ENCODE results near the gene TCERG1L. TPM values are rescaled to one million over a fixed set of nuclear protein-coding genes. Genes with fewer than 3 reads are reported as not detected.

Gene TCERG1L
- total RNA-seq, 4 donors from 2014 or later = not detected

GRCh38 chr10:131173484-131174210 lies 137.9 kb downstream of the TCERG1L start:
- no peaks in the 10 kb centered on the region for H3K27me3 ChIP-seq
- no peaks in the 10 kb centered on the region for H3K4me1 ChIP-seq
- H3K9me3 ChIP-seq = peaks cover 0 to 9% (median 0%) of the 10 kb centered on the region in 4 donors
- DNase-seq = no peak
- no peak overlapping the region for H3K4me3 ChIP-seq
- no peak for TF ChIP-seq CTCF (IDR thresholded peaks at IDR 0.05)
- H3K27ac ChIP-seq = no peak overlapping the region
- no peaks in the 10 kb centered on the region for H3K36me3 ChIP-seq

- H3K9me3 ChIP-seq = peaks cover 0 to 9% (median 0%) of the 10 kb centered on the region in 4 donors
- TF ChIP-seq CTCF (IDR thresholded peaks at IDR 0.05) = no peak
- H3K4me3 ChIP-seq = no peak overlapping the region
- H3K27ac ChIP-seq = no peak overlapping the region
- no peaks in the 10 kb centered on the region for H3K36me3 ChIP-seq
- H3K27me3 ChIP-seq = no peaks in the 10 kb centered on the region
- no peak for DNase-seq
- no peaks in the 10 kb centered on the region for H3K4me1 ChIP-seq
Observed at GRCh38 chr10:131172433-131172832, 139.1 kb downstream of the TCERG1L start.

GRCh38 chr10:131169146-131169545 lies 142.4 kb downstream of the TCERG1L start:
- H3K36me3 ChIP-seq = no peaks in the 10 kb centered on the region
- DNase-seq = no peak

GRCh38 chr10:131168238-131168875 lies 143.2 kb downstream of the TCERG1L start:
- Histone ChIP-seq H3K36me3 (no peaks in the 10 kb centered on the region), H3K27me3 (no peaks in the 10 kb centered on the region), H3K9me3 (no peaks in the 10 kb centered on the region), H3K4me1 (no peaks in the 10 kb centered on the region), H3K27ac (no peak overlapping the region), H3K4me3 (no peak overlapping the region)
- DNase-seq = no peak
- TF ChIP-seq POLR2A (IDR thresholded peaks at IDR 0.05) (no peak), CTCF (IDR thresholded peaks at IDR 0.05) (no peak)

More at GRCh38 chr10:131169146-131169545, 142.4 kb downstream of the TCERG1L start:
- Histone ChIP-seq H3K9me3 (peaks cover 0 to 1% (median 0%) of the 10 kb centered on the region in 4 donors), H3K4me3 (no peak overlapping the region), H3K27ac (no peak overlapping the region), H3K27me3 (no peaks in the 10 kb centered on the region), H3K4me1 (no peaks in the 10 kb centered on the region)
- no peak for TF ChIP-seq POLR2A (IDR thresholded peaks at IDR 0.05)
- TF ChIP-seq CTCF (IDR thresholded peaks at IDR 0.05) = no peak

GRCh38 chr10:131167036-131167860 lies 144.3 kb downstream of the TCERG1L start:
- peak in 1 of 3 donors; percentile 36 for DNase-seq
- no peak overlapping the region for H3K4me3 ChIP-seq
- H3K9me3 ChIP-seq = no peaks in the 10 kb centered on the region
- H3K36me3 ChIP-seq = no peaks in the 10 kb centered on the region
- H3K27ac ChIP-seq = no peak overlapping the region
- no peak for TF ChIP-seq POLR2A (IDR thresholded peaks at IDR 0.05)
- H3K4me1 ChIP-seq = no peaks in the 10 kb centered on the region
- H3K27me3 ChIP-seq = no peaks in the 10 kb centered on the region

GRCh38 chr10:131166486-131166885 lies 145.0 kb downstream of the TCERG1L start:
- Histone ChIP-seq H3K27me3 (no peaks in the 10 kb centered on the region), H3K4me1 (no peaks in the 10 kb centered on the region), H3K36me3 (no peaks in the 10 kb centered on the region), H3K9me3 (no peaks in the 10 kb centered on the region), H3K27ac (no peak overlapping the region), H3K4me3 (no peak overlapping the region)
- TF ChIP-seq POLR2A (IDR thresholded peaks at IDR 0.05) (no peak), CTCF (IDR thresholded peaks at IDR 0.05) (no peak)
- peak in 1 of 3 donors; percentile 18 for DNase-seq

All from Peyer's patch (tissue), 4 donors.